ENCODE results near the gene NCBP3. TPM values are rescaled to one million over a fixed set of nuclear protein-coding genes. Genes with fewer than 3 reads are reported as not detected.
"Not testable (repeated sequence)": the region's sequence is repeated elsewhere in the genome, so short reads cannot be mapped to it uniquely, and the experiment has no call there.

NCBP3 gene
- total RNA-seq, 1 donor from 2014 or later = 45.8 TPM

GRCh38 chr17:3794557-3795389, 51.3 kb downstream of the NCBP3 start:
- Mint-ChIP-seq H3K36me3 (ENCODE audit: unreplicated experiment) (no peaks in the 10 kb centered on the region), H3K9me3 (ENCODE audit: unreplicated experiment) (no peaks in the 10 kb centered on the region), H3K4me3 (ENCODE audit: unreplicated experiment) (no peak overlapping the region), H3K27me3 (ENCODE audit: unreplicated experiment) (no peaks in the 10 kb centered on the region), H3K27ac (ENCODE audit: unreplicated experiment) (no peak overlapping the region), H3K4me1 (ENCODE audit: unreplicated experiment) (peaks cover 12% of the 10 kb centered on the region)
- DNase-seq (ENCODE audit: extremely low spot score, unreplicated experiment) = no peak
- TF ChIP-seq CTCF (IDR thresholded peaks at IDR 0.05) = no peak

- DNase-seq (ENCODE audit: extremely low spot score, unreplicated experiment); H3K27ac Mint-ChIP-seq (ENCODE audit: unreplicated experiment); H3K27me3 Mint-ChIP-seq (ENCODE audit: unreplicated experiment); H3K4me3 Mint-ChIP-seq (ENCODE audit: unreplicated experiment); H3K36me3 Mint-ChIP-seq (ENCODE audit: unreplicated experiment); H3K9me3 Mint-ChIP-seq (ENCODE audit: unreplicated experiment): not testable (repeated sequence)
- peaks cover 12% of the 10 kb centered on the region for H3K4me1 Mint-ChIP-seq (ENCODE audit: unreplicated experiment)
Observed at GRCh38 chr17:3794152-3794551, 51.9 kb downstream of the NCBP3 start.

- not testable (repeated sequence) for H3K9me3 Mint-ChIP-seq (ENCODE audit: unreplicated experiment); H3K27me3 Mint-ChIP-seq (ENCODE audit: unreplicated experiment); H3K27ac Mint-ChIP-seq (ENCODE audit: unreplicated experiment); H3K36me3 Mint-ChIP-seq (ENCODE audit: unreplicated experiment); DNase-seq (ENCODE audit: extremely low spot score, unreplicated experiment); H3K4me3 Mint-ChIP-seq (ENCODE audit: unreplicated experiment)
- H3K4me1 Mint-ChIP-seq (ENCODE audit: unreplicated experiment) = peaks cover 12% of the 10 kb centered on the region
Observed at GRCh38 chr17:3793258-3793657, 52.8 kb downstream of the NCBP3 start.

- Mint-ChIP-seq H3K9me3 (ENCODE audit: unreplicated experiment) (no peaks in the 10 kb centered on the region), H3K36me3 (ENCODE audit: unreplicated experiment) (no peaks in the 10 kb centered on the region), H3K4me1 (ENCODE audit: unreplicated experiment) (peaks cover 12% of the 10 kb centered on the region), H3K4me3 (ENCODE audit: unreplicated experiment) (no peak overlapping the region), H3K27me3 (ENCODE audit: unreplicated experiment) (no peaks in the 10 kb centered on the region), H3K27ac (ENCODE audit: unreplicated experiment) (no peak overlapping the region)
- TF ChIP-seq CTCF (IDR thresholded peaks at IDR 0.05) = no peak
- DNase-seq (ENCODE audit: extremely low spot score, unreplicated experiment) = no peak
Observed at GRCh38 chr17:3792481-3792880, 53.6 kb downstream of the NCBP3 start.

- Mint-ChIP-seq H3K27me3 (ENCODE audit: unreplicated experiment) (peaks cover 3% of the 10 kb centered on the region), H3K4me1 (ENCODE audit: unreplicated experiment) (peaks cover 4% of the 10 kb centered on the region), H3K4me3 (ENCODE audit: unreplicated experiment) (no peak overlapping the region), H3K27ac (ENCODE audit: unreplicated experiment) (no peak overlapping the region), H3K36me3 (ENCODE audit: unreplicated experiment) (no peaks in the 10 kb centered on the region), H3K9me3 (ENCODE audit: unreplicated experiment) (no peaks in the 10 kb centered on the region)
- TF ChIP-seq CTCF (IDR thresholded peaks at IDR 0.05) = no peak
- no peak for DNase-seq (ENCODE audit: extremely low spot score, unreplicated experiment)
Observed at GRCh38 chr17:3788200-3788599, 57.8 kb downstream of the NCBP3 start.

- not testable (repeated sequence) for H3K36me3 Mint-ChIP-seq (ENCODE audit: unreplicated experiment); H3K4me3 Mint-ChIP-seq (ENCODE audit: unreplicated experiment); H3K27ac Mint-ChIP-seq (ENCODE audit: unreplicated experiment); H3K9me3 Mint-ChIP-seq (ENCODE audit: unreplicated experiment); DNase-seq (ENCODE audit: extremely low spot score, unreplicated experiment); H3K4me1 Mint-ChIP-seq (ENCODE audit: unreplicated experiment); H3K27me3 Mint-ChIP-seq (ENCODE audit: unreplicated experiment)
Observed at GRCh38 chr17:3785323-3785722, 60.7 kb downstream of the NCBP3 start.

Data from osteocyte (in vitro differentiated cells).